ENCODE measurements around the gene CHST9. TPM values are rescaled to one million over a fixed set of nuclear protein-coding genes. Genes with fewer than 3 reads are reported as not detected.
A peak's percentile ranks its signal among the peaks of the same experiment; 100 is the strongest.

Gene CHST9, protein sequence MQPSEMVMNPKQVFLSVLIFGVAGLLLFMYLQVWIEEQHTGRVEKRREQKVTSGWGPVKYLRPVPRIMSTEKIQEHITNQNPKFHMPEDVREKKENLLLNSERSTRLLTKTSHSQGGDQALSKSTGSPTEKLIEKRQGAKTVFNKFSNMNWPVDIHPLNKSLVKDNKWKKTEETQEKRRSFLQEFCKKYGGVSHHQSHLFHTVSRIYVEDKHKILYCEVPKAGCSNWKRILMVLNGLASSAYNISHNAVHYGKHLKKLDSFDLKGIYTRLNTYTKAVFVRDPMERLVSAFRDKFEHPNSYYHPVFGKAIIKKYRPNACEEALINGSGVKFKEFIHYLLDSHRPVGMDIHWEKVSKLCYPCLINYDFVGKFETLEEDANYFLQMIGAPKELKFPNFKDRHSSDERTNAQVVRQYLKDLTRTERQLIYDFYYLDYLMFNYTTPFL
- not detected in 2 replicates for total RNA-seq (2013; cell fraction: nucleolus; rRNA removed)
- total RNA-seq (2014; rRNA removed) = not detected in 2 replicates
- not detected in 2 replicates for total RNA-seq (2014; rRNA removed; fragmentation: Illumina TruSeq; extraction: Trizol)
- total RNA-seq (2021) = not detected in 2 replicates
- polyA plus RNA-seq (2011; ENCODE audit: low read depth) = not detected
- polyA plus RNA-seq (2011; rRNA removed) = 0.34 and 0.45 TPM in 2 replicates
- polyA plus RNA-seq (2011; cell fraction: cytosol; rRNA removed) = 0.07 and 0.21 TPM in 2 replicates
- polyA plus RNA-seq (2011; cell fraction: nucleus; rRNA removed) = 0.07 and 0.12 TPM in 2 replicates
- polyA plus RNA-seq (2012) = not detected in 2 replicates
- not detected in 2 replicates for polyA plus RNA-seq (2014; fragmentation: Illumina TruSeq; extraction: Trizol)
- polyA plus RNA-seq (2014; fragmentation: Nextera tagmentation; extraction: Ambion mirVana) = not detected
- polyA plus RNA-seq (2014; rRNA removed) = not detected in 2 replicates
- polyA plus RNA-seq (2016; fragmentation: Nextera tagmentation; extraction: Ambion mirVana) = not detected
- 0.15 and 0.37 TPM in 2 replicates for polyA minus RNA-seq (2011; rRNA and poly(A)+ RNA removed)
- not detected in 2 replicates for polyA minus RNA-seq (2011; cell fraction: cytosol; rRNA and poly(A)+ RNA removed)
- polyA minus RNA-seq (2011; cell fraction: nucleus; rRNA and poly(A)+ RNA removed) = 0.10 and 0.12 TPM in 2 replicates
- Bru-seq, nascent RNA = percentile 11 among the genes with signal in this experiment
- BruChase-seq, experiment 1, labeled RNA remaining after a 6-hour chase = percentile 7 among the genes with signal in this experiment
- percentile 7 among the genes with signal in this experiment for BruChase-seq, experiment 2, labeled RNA remaining after a 2-hour chase
- long read RNA-seq, experiment 1 = 0 reads
- long read RNA-seq, experiment 2, full-length matches to known transcripts = 2 of 7 reads
- long read RNA-seq, experiment 2, partial matches to known transcripts = 1 of 7 reads
- long read RNA-seq, experiment 2, other reads (novel, unspliced or antisense) = 4 of 7 reads

DNA sequence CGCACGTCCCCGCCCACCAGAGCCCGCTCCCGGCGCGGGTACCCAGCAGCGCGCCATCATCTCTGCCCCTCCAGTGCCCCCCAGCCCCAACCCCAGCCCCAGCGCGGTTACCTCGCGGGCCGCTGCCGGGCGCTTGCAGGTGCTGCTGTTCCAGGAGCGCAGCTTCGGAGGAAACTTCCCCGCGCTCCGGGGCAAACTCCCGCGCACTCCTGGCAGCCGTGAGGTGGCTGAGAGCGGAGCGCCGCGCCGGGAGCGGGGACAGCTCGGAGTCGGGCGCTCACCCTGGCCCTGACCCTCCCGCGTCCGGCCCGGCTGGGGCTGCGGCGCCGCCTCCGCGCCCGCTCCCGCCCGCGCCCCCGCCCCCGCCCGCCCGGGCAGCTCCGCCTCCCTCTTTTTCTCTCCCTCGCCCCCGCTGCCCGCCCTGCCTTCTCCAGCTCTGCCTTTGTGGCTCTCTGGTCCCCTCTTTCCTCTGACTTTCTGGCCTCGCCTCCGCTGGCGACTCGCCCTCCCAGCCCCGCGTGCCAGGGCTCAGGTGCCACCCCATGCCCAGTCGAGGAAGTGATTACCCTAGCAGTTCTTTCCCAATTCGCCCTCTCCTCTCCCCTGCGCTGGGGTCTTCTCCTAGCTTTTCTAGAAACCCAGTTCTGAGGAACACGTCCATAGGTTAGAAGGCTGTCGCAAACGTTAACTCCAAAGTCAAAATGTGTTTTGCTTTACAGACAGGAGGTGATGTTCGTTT lies at the start of gene CHST9:
Gene CHST9, minus strand, starts transcription at position 284 of the 739 bp plus-strand sequence. CDS start 42,499 bp downstream, outside the sequence.
- no peaks in the 10 kb centered on the region for H3K9me3 ChIP-seq (replicated peaks; ENCODE audit: control insufficient read depth, insufficient read depth, low read length)
- WGBS (ENCODE audit: insufficient coverage, insufficient replicate concordance, low lambda C conversion rate, missing lambda C conversion rate) = 15% methylated on average over 7 of the region's 67 CpGs
- ATAC-seq (no peak), DNase-seq (ENCODE audit: low read depth, low spot score) (no peak), FAIRE-seq (no peak)
- no peaks in the 10 kb centered on the region for H3K4me1 ChIP-seq (ENCODE audit: control insufficient read depth, insufficient read depth, low read length)
- CTCF ChIA-PET = no interaction called here
- intact Hi-C loops (cut with micrococcal nuclease; ENCODE audit: unreplicated experiment) (no loop called here), in situ Hi-C loops (cut with MboI) (no loop called here)
- no peak within 1 kb of the TSS for H3K4me3 ChIP-seq
- peaks cover 0 to 3% of the 10 kb centered on the region in 2 experiments; a peak in 3 of 4 replicates for H3K27me3 ChIP-seq (replicated peaks in 1 of 2; ENCODE audit: control insufficient read depth in 2 of 2, insufficient read depth in 2 of 2, low read length in 1 of 2)
- RAD21 ChIA-PET (ENCODE audit: unreplicated experiment) = no interaction called here
- H2AFZ ChIP-seq (ENCODE audit: control insufficient read depth, low read depth, low read length) = no peak within 1 kb of the TSS
- SMC1A ChIA-PET (ENCODE audit: uncharacterized antibody, unreplicated experiment) = no interaction called here
- H4K20me1 ChIP-seq (ENCODE audit: control insufficient read depth, insufficient read depth) = no peaks in the 10 kb centered on the region
- no TSS peak for BruUV-seq (replicated peaks)
- H3K9ac ChIP-seq (ENCODE audit: control insufficient read depth, insufficient read depth, low read length) = no peak within 1 kb of the TSS
- H3K27ac ChIP-seq (ENCODE audit: control insufficient read depth, insufficient read depth) = no peak within 1 kb of the TSS
- no peaks in the 10 kb centered on the region for H3K79me2 ChIP-seq (ENCODE audit: control insufficient read depth, insufficient read depth, low read length)
- POLR2A ChIA-PET = no interaction called here
- no peak within 1 kb of the TSS for H3K4me2 ChIP-seq (ENCODE audit: control insufficient read depth, insufficient read depth)
- H3K36me3 ChIP-seq (ENCODE audit: control insufficient read depth in 2 of 2, insufficient read depth in 2 of 2, low read length in 1 of 2) = no peaks in the 10 kb centered on the region
- no peak for TF ChIP-seq BHLHE40 (IDR thresholded peaks at IDR 0.05; ENCODE audit: borderline replicate concordance in 1 of 2, low read depth in 2 of 2, low read length in 1 of 2)
- TF ChIP-seq, protein P1, sequence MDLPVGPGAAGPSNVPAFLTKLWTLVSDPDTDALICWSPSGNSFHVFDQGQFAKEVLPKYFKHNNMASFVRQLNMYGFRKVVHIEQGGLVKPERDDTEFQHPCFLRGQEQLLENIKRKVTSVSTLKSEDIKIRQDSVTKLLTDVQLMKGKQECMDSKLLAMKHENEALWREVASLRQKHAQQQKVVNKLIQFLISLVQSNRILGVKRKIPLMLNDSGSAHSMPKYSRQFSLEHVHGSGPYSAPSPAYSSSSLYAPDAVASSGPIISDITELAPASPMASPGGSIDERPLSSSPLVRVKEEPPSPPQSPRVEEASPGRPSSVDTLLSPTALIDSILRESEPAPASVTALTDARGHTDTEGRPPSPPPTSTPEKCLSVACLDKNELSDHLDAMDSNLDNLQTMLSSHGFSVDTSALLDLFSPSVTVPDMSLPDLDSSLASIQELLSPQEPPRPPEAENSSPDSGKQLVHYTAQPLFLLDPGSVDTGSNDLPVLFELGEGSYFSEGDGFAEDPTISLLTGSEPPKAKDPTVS (IDR thresholded peaks at IDR 0.05; ENCODE audit: low read depth, low read length) = no peak
- TF ChIP-seq RB1 (IDR thresholded peaks at IDR 0.05; ENCODE audit: borderline replicate concordance) = no peak
- no peak for TF ChIP-seq CBX3 (IDR thresholded peaks at IDR 0.05; ENCODE audit: borderline replicate concordance, low read depth)
- TF ChIP-seq CBFB (IDR thresholded peaks at IDR 0.05; ENCODE audit: low read depth) = no peak
- TF ChIP-seq, protein P2, sequence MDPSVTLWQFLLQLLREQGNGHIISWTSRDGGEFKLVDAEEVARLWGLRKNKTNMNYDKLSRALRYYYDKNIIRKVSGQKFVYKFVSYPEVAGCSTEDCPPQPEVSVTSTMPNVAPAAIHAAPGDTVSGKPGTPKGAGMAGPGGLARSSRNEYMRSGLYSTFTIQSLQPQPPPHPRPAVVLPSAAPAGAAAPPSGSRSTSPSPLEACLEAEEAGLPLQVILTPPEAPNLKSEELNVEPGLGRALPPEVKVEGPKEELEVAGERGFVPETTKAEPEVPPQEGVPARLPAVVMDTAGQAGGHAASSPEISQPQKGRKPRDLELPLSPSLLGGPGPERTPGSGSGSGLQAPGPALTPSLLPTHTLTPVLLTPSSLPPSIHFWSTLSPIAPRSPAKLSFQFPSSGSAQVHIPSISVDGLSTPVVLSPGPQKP (IDR thresholded peaks at IDR 0.05; ENCODE audit: low read depth, low read length) = no peak
- TF ChIP-seq NFYA (IDR thresholded peaks at IDR 0.05; ENCODE audit: borderline replicate concordance, low read depth, low read length) = no peak
- TF ChIP-seq, protein P3, sequence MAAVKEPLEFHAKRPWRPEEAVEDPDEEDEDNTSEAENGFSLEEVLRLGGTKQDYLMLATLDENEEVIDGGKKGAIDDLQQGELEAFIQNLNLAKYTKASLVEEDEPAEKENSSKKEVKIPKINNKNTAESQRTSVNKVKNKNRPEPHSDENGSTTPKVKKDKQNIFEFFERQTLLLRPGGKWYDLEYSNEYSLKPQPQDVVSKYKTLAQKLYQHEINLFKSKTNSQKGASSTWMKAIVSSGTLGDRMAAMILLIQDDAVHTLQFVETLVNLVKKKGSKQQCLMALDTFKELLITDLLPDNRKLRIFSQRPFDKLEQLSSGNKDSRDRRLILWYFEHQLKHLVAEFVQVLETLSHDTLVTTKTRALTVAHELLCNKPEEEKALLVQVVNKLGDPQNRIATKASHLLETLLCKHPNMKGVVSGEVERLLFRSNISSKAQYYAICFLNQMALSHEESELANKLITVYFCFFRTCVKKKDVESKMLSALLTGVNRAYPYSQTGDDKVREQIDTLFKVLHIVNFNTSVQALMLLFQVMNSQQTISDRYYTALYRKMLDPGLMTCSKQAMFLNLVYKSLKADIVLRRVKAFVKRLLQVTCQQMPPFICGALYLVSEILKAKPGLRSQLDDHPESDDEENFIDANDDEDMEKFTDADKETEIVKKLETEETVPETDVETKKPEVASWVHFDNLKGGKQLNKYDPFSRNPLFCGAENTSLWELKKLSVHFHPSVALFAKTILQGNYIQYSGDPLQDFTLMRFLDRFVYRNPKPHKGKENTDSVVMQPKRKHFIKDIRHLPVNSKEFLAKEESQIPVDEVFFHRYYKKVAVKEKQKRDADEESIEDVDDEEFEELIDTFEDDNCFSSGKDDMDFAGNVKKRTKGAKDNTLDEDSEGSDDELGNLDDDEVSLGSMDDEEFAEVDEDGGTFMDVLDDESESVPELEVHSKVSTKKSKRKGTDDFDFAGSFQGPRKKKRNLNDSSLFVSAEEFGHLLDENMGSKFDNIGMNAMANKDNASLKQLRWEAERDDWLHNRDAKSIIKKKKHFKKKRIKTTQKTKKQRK (IDR thresholded peaks at IDR 0.05; ENCODE audit: low read depth, low read length) = no peak
- no peak for TF ChIP-seq CEBPB (IDR thresholded peaks at IDR 0.05; ENCODE audit: borderline replicate concordance in 1 of 2, low read depth in 2 of 2, low read length in 2 of 2)
- no peak for TF ChIP-seq YY1 (IDR thresholded peaks at IDR 0.05; ENCODE audit: low read depth, low read length)
- no peak for TF ChIP-seq GABPA (IDR thresholded peaks at IDR 0.05; ENCODE audit: low read depth)
- no peak for TF ChIP-seq PAX8 (IDR thresholded peaks at IDR 0.05)

Measured in GM12878 (cell line).